Sigmoid colon (tissue), 7 donors: Measurements from ENCODE around the gene TRPM2. TPM values are rescaled to one million over a fixed set of nuclear protein-coding genes. Genes with fewer than 3 reads are reported as not detected.

Experiments used
- DNase-seq: peaks from one replicate; pipeline ENCODE4 v3.0.0-alpha.2; 2019
- H3K27ac ChIP-seq, 4 donors: fragments of 200-600 bp; sonication (generic); one replicate each; pipeline ENCODE4 v1.5.1; 2016 to 2019; ENCODE audit warnings: mild to moderate bottlenecking in 1 of 4
- H3K27me3 ChIP-seq, 3 donors: fragments of 200-600 bp; sonication (generic); one replicate each; pipeline ENCODE4 v1.5.1; 2019; ENCODE audit warnings: mild to moderate bottlenecking in 1 of 3
- H3K36me3 ChIP-seq, 4 donors: fragments of 200-600 bp; sonication (generic); one replicate each; pipeline ENCODE4 v1.5.1; 2016 to 2019
- H3K4me1 ChIP-seq, 4 donors: fragments of 200-600 bp; sonication (generic); one replicate each; pipeline ENCODE4 v1.5.1; 2017 to 2019
- H3K4me3 ChIP-seq, 4 donors: fragments of 200-600 bp; sonication (generic); one replicate each; pipeline ENCODE4 v1.5.1; 2017 to 2019; ENCODE audit warnings: mild to moderate bottlenecking in 2 of 4, moderate library complexity in 1 of 4
- H3K9me3 ChIP-seq, 4 donors: fragments of 200-600 bp in 3 of 4; sonication (generic) in 3 of 4; one replicate each; pipeline versions ENCODE4 v1.5.1 to v1.6.1; 2013 to 2019
- CTCF ChIP-seq, 4 experiments: fragments of 450-650 bp in 3 of 4; fragments of 200-600 bp in 1 of 4; IDR thresholded peaks; one replicate each; pipeline ENCODE4 v1.5.1; 2016 to 2019; ENCODE audit warnings: antibody characterized with exemption in 4 of 4, mild to moderate bottlenecking in 3 of 4, moderate library complexity in 2 of 4
- EP300 ChIP-seq, 4 donors: sonication (generic); formaldehyde crosslinking; IDR thresholded peaks; one replicate each; pipeline ENCODE4 v1.6.1; 2017; ENCODE audit warnings: antibody characterized with exemption in 4 of 4
- POLR2A ChIP-seq, 2 donors: fragments of 450-650 bp; IDR thresholded peaks; one replicate each; pipeline ENCODE4 v1.6.1; 2016; ENCODE audit warnings: antibody characterized with exemption in 2 of 2, mild to moderate bottlenecking in 2 of 2, moderate library complexity in 2 of 2
- POLR2AphosphoS5 ChIP-seq, 4 donors: sonication (generic); formaldehyde crosslinking; IDR thresholded peaks; one replicate each; pipeline ENCODE4 v1.6.1; 2017; ENCODE audit warnings: antibody characterized with exemption in 4 of 4
- WGBS, 2 donors: extraction: QIAGEN DNeasy Blood & Tissue Kit; methylation state at CpG; one replicate each; pipeline ENCODE4 v1.1.7; 2013; 5-methylcytosine and 5-hydroxymethylcytosine counted together
- intact Hi-C: fragments of 100-400 bp; cut with DNase I; formaldehyde crosslinking; loops from one replicate; pipeline ENCODE4 v1.15.1; 2023
- polyA plus RNA-seq, 3 donors: library from polyadenylated mRNA; stranded (reverse); fragments of 200-250 nt; gene quantifications; one replicate each; pipeline ENCODE4 v1.2.3, GENCODE V29; 2013
- total RNA-seq, 4 donors: library from RNA; depleted of rRNA; stranded (reverse); fragments of >200 nt; gene quantifications; one replicate each; pipeline ENCODE4 v1.1.0, GENCODE V29; 2016
- donor health status: healthy with polysubstance abuse.
- donor health status: Bipolar disorder and iron deficiency.
- donor health status: healthy.

TRPM2 gene
- total and polyA plus RNA-seq, 7 donors, result 1.6 to 4.9 (median 3.4) TPM

- peak; percentile 50 for DNase-seq
- intact Hi-C loops, result no loop called here
- H3K4me1 ChIP-seq, result no peaks in the 10 kb centered on the region
These were observed 64.9 kb downstream of the TRPM2 start for GRCh38 chr21:44418108-44418875.

GRCh38 chr21:44418876-44419230 is 65.4 kb downstream of the TRPM2 start:
- Histone ChIP-seq H3K4me3 (no peak overlapping the region), H3K9me3 (no peaks in the 10 kb centered on the region), H3K27ac (no peak overlapping the region), H3K27me3 (peaks cover 0 to 28% (median 0%) of the 10 kb centered on the region in 3 donors), H3K36me3 (no peaks in the 10 kb centered on the region), H3K4me1 (no peaks in the 10 kb centered on the region)
- 91 to 93% methylated on average over 8 of the region's 8 CpGs for WGBS, 2 donors
- peak; percentile 22 for DNase-seq
- TF ChIP-seq CTCF (IDR thresholded peaks at IDR 0.05) (no peak), POLR2A (IDR thresholded peaks at IDR 0.05) (no peak), POLR2AphosphoS5 (IDR thresholded peaks at IDR 0.05) (no peak), EP300 (IDR thresholded peaks at IDR 0.05) (no peak)
- intact Hi-C loops, result no loop called here

More at GRCh38 chr21:44418108-44418875, 64.9 kb downstream of the TRPM2 start:
- Histone ChIP-seq H3K4me3 (no peak overlapping the region), H3K27ac (no peak overlapping the region), H3K9me3 (no peaks in the 10 kb centered on the region), H3K27me3 (peaks cover 0 to 28% (median 0%) of the 10 kb centered on the region in 3 donors), H3K36me3 (no peaks in the 10 kb centered on the region)
- TF ChIP-seq POLR2AphosphoS5 (IDR thresholded peaks at IDR 0.05) (no peak), POLR2A (IDR thresholded peaks at IDR 0.05) (no peak), EP300 (IDR thresholded peaks at IDR 0.05) (no peak), CTCF (IDR thresholded peaks at IDR 0.05) (no peak)
- 92 to 93% methylated on average over 25 of the region's 25 CpGs for WGBS, 2 donors

GRCh38 chr21:44419679-44420078 is 66.3 kb downstream of the TRPM2 start:
- Histone ChIP-seq H3K9me3 (no peaks in the 10 kb centered on the region), H3K27me3 (peaks cover 0 to 27% (median 0%) of the 10 kb centered on the region in 3 donors), H3K27ac (no peak overlapping the region), H3K4me3 (no peak overlapping the region), H3K36me3 (no peaks in the 10 kb centered on the region), H3K4me1 (no peaks in the 10 kb centered on the region)
- TF ChIP-seq CTCF (IDR thresholded peaks at IDR 0.05), result no peak
- TF ChIP-seq EP300 (IDR thresholded peaks at IDR 0.05), result no peak
- TF ChIP-seq POLR2A (IDR thresholded peaks at IDR 0.05), result no peak
- no peak for TF ChIP-seq POLR2AphosphoS5 (IDR thresholded peaks at IDR 0.05)
- DNase-seq, result peak; percentile 35
- WGBS, 2 donors, result 94 to 95% methylated on average over 3 of the region's 3 CpGs
- intact Hi-C loops, result no loop called here

- no peak overlapping the region for H3K27ac ChIP-seq
- no peak overlapping the region for H3K4me3 ChIP-seq
- no peaks in the 10 kb centered on the region for H3K4me1 ChIP-seq
- DNase-seq, result peak; percentile 44
- no peaks in the 10 kb centered on the region for H3K9me3 ChIP-seq
- intact Hi-C loops, result no loop called here
- no peak for TF ChIP-seq POLR2A (IDR thresholded peaks at IDR 0.05)
- 80 to 91% methylated on average over 14 of the region's 14 CpGs for WGBS, 2 donors
- H3K27me3 ChIP-seq, result peaks cover 0 to 18% (median 0%) of the 10 kb centered on the region in 3 donors
- no peaks in the 10 kb centered on the region for H3K36me3 ChIP-seq
These were observed 67.2 kb downstream of the TRPM2 start for GRCh38 chr21:44420416-44421205.
